Islet precursor cell (in vitro differentiated cells): ENCODE data around the gene NPHP4.
"Not testable (repeated sequence)": the region's sequence is repeated elsewhere in the genome, so short reads cannot be mapped to it uniquely, and the experiment has no call there.

Experiments used
- DNase-seq: peaks from one replicate; pipeline ENCODE4 v3.0.0-alpha.2; 2018

NPHP4 gene

GRCh38 chr1:6023346-6023745 is 31.1 kb upstream of the NPHP4 start:
- no peak for DNase-seq

- no peak for DNase-seq
Observed at GRCh38 chr1:6022193-6022592, 30.0 kb upstream of the NPHP4 start.

- no peak for DNase-seq
Observed at GRCh38 chr1:6019166-6019845, 27.1 kb upstream of the NPHP4 start.

- DNase-seq, result not testable (repeated sequence)
Observed at GRCh38 chr1:6017654-6018053, 25.4 kb upstream of the NPHP4 start.

- DNase-seq, result no peak
Observed at GRCh38 chr1:6016191-6016865, 24.1 kb upstream of the NPHP4 start.

GRCh38 chr1:6014130-6014999 is 22.1 kb upstream of the NPHP4 start:
- DNase-seq, result no peak

GRCh38 chr1:6013491-6013890 is 21.3 kb upstream of the NPHP4 start:
- DNase-seq, result no peak

GRCh38 chr1:6012529-6013318 is 20.5 kb upstream of the NPHP4 start:
- DNase-seq, result no peak

GRCh38 chr1:6011946-6012258 is 19.7 kb upstream of the NPHP4 start:
- DNase-seq, result no peak

GRCh38 chr1:6011161-6011945 is 19.1 kb upstream of the NPHP4 start:
- DNase-seq, result no peak

GRCh38 chr1:6010554-6010953 is 18.3 kb upstream of the NPHP4 start:
- DNase-seq, result no peak

- no peak for DNase-seq
Observed at GRCh38 chr1:6009120-6010040, 17.2 kb upstream of the NPHP4 start.

GRCh38 chr1:6008696-6009095 is 16.5 kb upstream of the NPHP4 start:
- no peak for DNase-seq

- DNase-seq, result no peak
Observed at GRCh38 chr1:6008084-6008415, 15.8 kb upstream of the NPHP4 start.

- no peak for DNase-seq
Observed at GRCh38 chr1:6007318-6008083, 15.3 kb upstream of the NPHP4 start.

- DNase-seq, result no peak
Observed at GRCh38 chr1:6006882-6007281, 14.7 kb upstream of the NPHP4 start.

GRCh38 chr1:6005276-6005917 is 13.2 kb upstream of the NPHP4 start:
- DNase-seq, result no peak

- no peak for DNase-seq
Observed at GRCh38 chr1:6004412-6005123, 12.3 kb upstream of the NPHP4 start.
